ENCODE measurements around the gene AKAP8L. TPM values are rescaled to one million over a fixed set of nuclear protein-coding genes. Genes with fewer than 3 reads are reported as not detected.
A peak's percentile ranks its signal among the peaks of the same experiment; 100 is the strongest.

AKAP8L gene
- total RNA-seq, 2 experiments from 2014 or later: 83.1 to 88.8 TPM

DNA sequence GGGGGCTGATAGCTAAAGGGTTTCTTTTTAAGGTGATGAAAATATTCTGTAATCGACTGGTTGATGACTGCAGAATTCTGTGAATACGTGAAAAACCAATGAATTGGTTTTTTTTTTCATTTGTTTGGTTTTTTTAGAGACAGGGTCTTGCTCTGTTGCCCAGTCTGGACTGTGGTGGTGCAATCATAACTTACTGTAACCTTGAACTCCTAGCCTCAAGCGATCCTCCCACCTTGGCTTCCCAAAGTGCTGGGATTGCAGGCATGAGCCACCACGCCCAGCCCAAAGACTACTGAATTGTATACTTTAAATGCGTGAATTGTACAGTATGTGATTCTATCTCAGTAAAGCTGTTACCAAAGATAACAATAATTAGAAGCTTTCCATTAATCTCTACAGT is 24.4 kb downstream of the AKAP8L start:
- POLR2A ChIA-PET: interaction anchor here (0.6 to 0.7 kb wide), 2 partner anchors 23 to 72 kb away, joined by 3 read pairs; no protein-coding TSS in a partner anchor

DNA sequence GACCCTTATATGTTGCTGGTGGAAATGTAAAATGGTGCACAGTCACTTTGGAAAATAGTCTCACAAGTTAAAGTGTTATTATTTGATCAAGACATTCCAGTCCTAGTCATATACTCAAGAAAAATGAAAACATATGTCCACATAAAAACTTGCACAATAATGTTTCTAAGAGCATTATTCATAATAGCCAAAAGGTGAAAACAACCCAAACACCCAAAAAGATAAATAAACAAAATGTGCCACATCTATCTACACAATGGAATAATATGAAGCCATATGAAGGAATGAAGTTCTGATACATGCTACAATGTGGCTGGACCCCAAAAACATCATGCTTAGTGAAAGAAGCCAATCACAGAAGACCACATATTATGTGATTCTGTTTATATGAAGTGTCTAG is 24.8 kb downstream of the AKAP8L start:
- no peak overlapping the region for H3K4me3 Mint-ChIP-seq
- intact Hi-C loops (cut with micrococcal nuclease): no loop called here
- ATAC-seq (no peak), DNase-seq (no peak)
- no peaks in the 10 kb centered on the region for H3K27me3 Mint-ChIP-seq
- no peaks in the 10 kb centered on the region for H3K9me3 Mint-ChIP-seq
- no peak for TF ChIP-seq CTCF (IDR thresholded peaks at IDR 0.05)
- H3K27ac Mint-ChIP-seq: no peak overlapping the region
- ChIA-PET CTCF (interaction anchor here (0.6 kb wide), 1 partner anchor 738 kb away, joined by 4 read pairs; no protein-coding TSS in a partner anchor), POLR2A (interaction anchor here (0.6 to 0.7 kb wide), 2 partner anchors 23 to 72 kb away, joined by 3 read pairs; no protein-coding TSS in a partner anchor)
- peaks cover 55% of the 10 kb centered on the region for H3K36me3 Mint-ChIP-seq (ENCODE audit: low read depth)
- H3K4me1 Mint-ChIP-seq (ENCODE audit: low read depth): peaks cover 2% of the 10 kb centered on the region

More for the DNA sequence above, 24.4 kb downstream of the AKAP8L start:
- intact Hi-C loops (cut with micrococcal nuclease): no loop called here
- H3K27ac Mint-ChIP-seq: no peak overlapping the region
- TF ChIP-seq CTCF (IDR thresholded peaks at IDR 0.05): no peak
- H3K9me3 Mint-ChIP-seq: no peaks in the 10 kb centered on the region
- peaks cover 2% of the 10 kb centered on the region for H3K4me1 Mint-ChIP-seq (ENCODE audit: low read depth)
- DNase-seq: no peak
- CTCF ChIA-PET: interaction anchor here (0.6 kb wide), 1 partner anchor 738 kb away, joined by 4 read pairs; no protein-coding TSS in a partner anchor
- no peak for ATAC-seq
- H3K27me3 Mint-ChIP-seq: no peaks in the 10 kb centered on the region
- peaks cover 53% of the 10 kb centered on the region for H3K36me3 Mint-ChIP-seq (ENCODE audit: low read depth)
- H3K4me3 Mint-ChIP-seq: no peak overlapping the region

GRCh38 chr19:15390814-15391213 is 28.0 kb downstream of the AKAP8L start:
- ATAC-seq (no peak), DNase-seq (no peak)
- Mint-ChIP-seq H3K27me3 (no peaks in the 10 kb centered on the region), H3K4me1 (ENCODE audit: low read depth) (peaks cover 4% of the 10 kb centered on the region), H3K36me3 (ENCODE audit: low read depth) (peaks cover 32% of the 10 kb centered on the region), H3K9me3 (no peaks in the 10 kb centered on the region), H3K27ac (no peak overlapping the region), H3K4me3 (no peak overlapping the region)
- intact Hi-C loops (cut with micrococcal nuclease): no loop called here
- no peak for TF ChIP-seq CTCF (IDR thresholded peaks at IDR 0.05)
- ChIA-PET CTCF (no interaction called here), POLR2A (no interaction called here)

- ChIA-PET POLR2A (no interaction called here), CTCF (no interaction called here)
- Mint-ChIP-seq H3K4me1 (ENCODE audit: low read depth) (peaks cover 25% of the 10 kb centered on the region), H3K4me3 (no peak overlapping the region), H3K27ac (peak overlapping the region; percentile 40), H3K9me3 (no peaks in the 10 kb centered on the region), H3K27me3 (no peaks in the 10 kb centered on the region), H3K36me3 (ENCODE audit: low read depth) (peaks cover 14% of the 10 kb centered on the region)
- ATAC-seq (no peak), DNase-seq (no peak)
- TF ChIP-seq CTCF (IDR thresholded peaks at IDR 0.05): no peak
- intact Hi-C loops (cut with micrococcal nuclease): no loop called here
Observed at GRCh38 chr19:15381864-15382263, 36.9 kb downstream of the AKAP8L start.

- H3K4me1 Mint-ChIP-seq (ENCODE audit: low read depth): peaks cover 29% of the 10 kb centered on the region
- H3K27ac Mint-ChIP-seq: peak overlapping the region; percentile 40
- H3K36me3 Mint-ChIP-seq (ENCODE audit: low read depth): peaks cover 17% of the 10 kb centered on the region
- TF ChIP-seq CTCF (IDR thresholded peaks at IDR 0.05): no peak
- ChIA-PET POLR2A (no interaction called here), CTCF (no interaction called here)
- ATAC-seq (no peak), DNase-seq (no peak)
- no peaks in the 10 kb centered on the region for H3K9me3 Mint-ChIP-seq
- peak overlapping the region; percentile 86 for H3K4me3 Mint-ChIP-seq
- intact Hi-C loops (cut with micrococcal nuclease): no loop called here
- H3K27me3 Mint-ChIP-seq: no peaks in the 10 kb centered on the region
Observed at GRCh38 chr19:15381429-15381828, 37.4 kb downstream of the AKAP8L start.
